Upper lobe of left lung (tissue), 4 donors: ENCODE measurements around the gene CNIH2.

Source experiments
- EP300 ChIP-seq, 4 donors: sonication (generic); formaldehyde crosslinking; IDR thresholded peaks; one replicate each; pipeline ENCODE4 v1.5.1; 2017; ENCODE audit warnings: antibody characterized with exemption in 4 of 4, control low read depth in 2 of 4
- POLR2A ChIP-seq, 4 donors: fragments of 450-650 bp; IDR thresholded peaks; one replicate each; pipeline ENCODE4 v1.5.1; 2016 to 2017; ENCODE audit warnings: antibody characterized with exemption in 4 of 4, mild to moderate bottlenecking in 2 of 4
- TF ChIP-seq, protein P1 (sequence below), 6 experiments: fragments of 450-650 bp in 4 of 6; fragments of 200-600 bp in 2 of 6; sonication (generic) in 2 of 6; IDR thresholded peaks; one replicate each; pipeline ENCODE4 v1.5.1; 2016 to 2019; ENCODE audit warnings: antibody characterized with exemption in 6 of 6

GRCh38 chr11:66247295-66247694 lies 30.7 kb upstream of the CNIH2 start:
- TF ChIP-seq, protein P1, sequence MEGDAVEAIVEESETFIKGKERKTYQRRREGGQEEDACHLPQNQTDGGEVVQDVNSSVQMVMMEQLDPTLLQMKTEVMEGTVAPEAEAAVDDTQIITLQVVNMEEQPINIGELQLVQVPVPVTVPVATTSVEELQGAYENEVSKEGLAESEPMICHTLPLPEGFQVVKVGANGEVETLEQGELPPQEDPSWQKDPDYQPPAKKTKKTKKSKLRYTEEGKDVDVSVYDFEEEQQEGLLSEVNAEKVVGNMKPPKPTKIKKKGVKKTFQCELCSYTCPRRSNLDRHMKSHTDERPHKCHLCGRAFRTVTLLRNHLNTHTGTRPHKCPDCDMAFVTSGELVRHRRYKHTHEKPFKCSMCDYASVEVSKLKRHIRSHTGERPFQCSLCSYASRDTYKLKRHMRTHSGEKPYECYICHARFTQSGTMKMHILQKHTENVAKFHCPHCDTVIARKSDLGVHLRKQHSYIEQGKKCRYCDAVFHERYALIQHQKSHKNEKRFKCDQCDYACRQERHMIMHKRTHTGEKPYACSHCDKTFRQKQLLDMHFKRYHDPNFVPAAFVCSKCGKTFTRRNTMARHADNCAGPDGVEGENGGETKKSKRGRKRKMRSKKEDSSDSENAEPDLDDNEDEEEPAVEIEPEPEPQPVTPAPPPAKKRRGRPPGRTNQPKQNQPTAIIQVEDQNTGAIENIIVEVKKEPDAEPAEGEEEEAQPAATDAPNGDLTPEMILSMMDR (IDR thresholded peaks at IDR 0.05) = no peak
- TF ChIP-seq EP300 (IDR thresholded peaks at IDR 0.05) (no peak), POLR2A (IDR thresholded peaks at IDR 0.05) (no peak)
